GM23338 (cell line): ENCODE measurements around the gene PROZ.

ENCODE experiments used
- CTCF ChIP-seq, 2 experiments: fragments of 200-600 bp in 1 of 2; sonication (generic) in 1 of 2; conservative IDR thresholded peaks; 2 replicates each; pipeline versions ENCODE4 v1.5.1 to v1.6.1; 2016 to 2017; ENCODE audit warnings: antibody characterized with exemption in 2 of 2, low read depth in 2 of 2, mild to moderate bottlenecking in 2 of 2, moderate library complexity in 1 of 2
- EZH2 ChIP-seq: fragments of 200-600 bp; sonication (generic); IDR thresholded peaks from one replicate; pipeline ENCODE4 v1.8.0; 2017; ENCODE audit warnings: antibody characterized with exemption, mild to moderate bottlenecking, low read depth; ENCODE audit not compliant: unreplicated experiment
- NANOG ChIP-seq: IDR thresholded peaks from 2 replicates; pipeline ENCODE4 v1.6.1; 2016; ENCODE audit warnings: antibody characterized with exemption, borderline replicate concordance
- REST ChIP-seq: IDR thresholded peaks from one replicate; pipeline ENCODE4 v1.6.1; 2018; ENCODE audit warnings: antibody characterized with exemption; ENCODE audit not compliant: unreplicated experiment
- ZNF114 ChIP-seq: fragments of 250-450 bp; sonication (Bioruptor Pico); IDR thresholded peaks from 2 replicates; pipeline ENCODE4 v1.5.0; 2020; ENCODE audit warnings: mild to moderate bottlenecking, moderate library complexity

GRCh38 chr13:113110048-113110851, 48.2 kb upstream of the PROZ start:
- TF ChIP-seq REST (no peak), CTCF (conservative IDR thresholded peaks at IDR 0.05; ENCODE audit: low read depth in 2 of 2) (no peak), ZNF114 (CRISPR knock-in tag) (no peak), EZH2 (peak; percentile 38), NANOG (no peak)
